ENCODE results near the gene RABAC1.
"Not testable (repeated sequence)": the region's sequence is repeated elsewhere in the genome, so short reads cannot be mapped to it uniquely, and the experiment has no call there.

Gene RABAC1

DNA sequence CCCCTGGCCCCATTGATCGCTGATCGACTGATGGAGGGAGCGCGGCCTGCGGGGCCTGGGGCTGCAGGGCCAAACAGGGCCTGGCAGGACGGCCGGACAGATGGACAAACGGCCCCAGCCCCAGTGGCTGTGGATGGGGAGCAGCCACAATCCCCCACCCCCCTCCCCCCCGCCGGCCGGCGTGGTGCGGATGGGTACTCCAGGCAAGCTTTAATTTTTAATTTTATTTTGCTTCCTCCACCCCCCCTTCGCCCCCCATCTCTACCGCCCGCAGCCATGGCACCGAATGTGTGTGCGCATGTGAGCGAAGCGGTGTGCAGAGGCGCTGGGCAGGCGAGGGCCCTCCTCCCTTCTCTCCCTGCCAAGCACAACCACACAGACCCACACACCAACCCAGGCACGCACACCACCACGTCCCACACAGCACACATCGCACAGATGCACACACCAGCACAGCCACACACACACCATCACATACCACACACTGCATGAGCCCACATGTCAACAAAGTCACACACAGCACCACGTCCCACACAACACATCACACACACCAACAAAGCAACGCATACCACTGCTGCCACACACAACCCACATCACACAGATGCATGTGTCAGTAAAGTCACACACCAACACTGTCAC lies 43.2 kb downstream of the RABAC1 start:
- no peak for DNase-seq (ENCODE audit: low read depth)

DNA sequence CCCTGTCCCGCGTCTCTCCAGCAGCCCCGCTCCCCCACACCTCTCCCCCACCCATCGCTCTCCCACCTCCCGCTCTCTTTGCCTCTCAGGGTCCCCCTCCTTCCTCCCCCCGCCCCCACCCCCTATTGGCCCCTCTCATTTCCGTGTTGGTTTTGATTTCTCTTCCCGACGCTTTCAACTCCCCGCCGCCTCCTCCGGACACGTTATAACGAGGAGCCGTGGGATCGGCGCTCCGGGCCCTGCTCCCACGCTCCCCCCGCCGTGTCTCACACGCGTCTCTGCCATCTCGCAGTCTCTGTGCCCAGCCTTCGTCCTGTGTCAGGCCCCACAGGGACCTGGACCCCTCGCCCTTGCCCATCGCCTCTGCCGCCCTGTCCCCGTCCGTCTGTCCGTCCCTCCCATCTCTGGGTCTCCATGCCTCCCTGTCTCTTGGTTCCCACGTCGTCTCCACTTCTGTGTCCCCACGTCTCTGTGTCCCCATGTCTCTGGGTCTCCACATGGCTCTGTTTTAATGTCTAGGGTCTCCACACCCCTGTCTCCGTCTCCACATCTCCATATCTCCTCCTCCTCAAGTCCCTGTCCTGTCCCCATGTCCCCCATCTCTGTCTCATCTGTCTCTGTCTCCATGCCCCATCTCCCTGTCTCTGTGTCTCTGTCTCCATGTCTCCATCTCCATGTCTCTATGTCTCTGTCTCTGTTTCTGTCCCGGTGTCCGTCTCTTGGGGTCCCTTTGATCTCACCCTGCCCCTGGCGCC lies 43.9 kb downstream of the RABAC1 start:
- DNase-seq (ENCODE audit: low read depth), result no peak

DNA sequence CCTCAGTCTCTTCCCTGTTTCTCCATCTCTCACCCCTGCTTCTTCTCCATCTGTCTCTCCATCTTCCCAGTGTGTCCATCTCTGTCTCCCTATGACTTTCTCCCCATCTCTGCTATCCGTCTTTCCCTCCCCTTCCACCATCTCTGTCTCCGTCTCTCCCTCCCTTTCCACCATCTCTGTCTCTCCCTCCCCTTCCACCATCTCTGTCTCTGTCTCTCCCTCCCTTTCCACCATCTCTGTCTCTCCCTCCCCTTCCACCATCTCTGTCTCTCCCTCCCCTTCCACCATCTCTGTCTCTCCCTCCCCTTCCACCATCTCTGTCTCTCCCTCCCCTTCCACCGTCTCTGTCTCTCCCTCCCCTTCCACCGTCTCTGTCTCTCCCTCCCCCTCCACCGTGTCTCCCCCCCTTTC lies 44.7 kb downstream of the RABAC1 start:
- not testable (repeated sequence) for DNase-seq (ENCODE audit: low read depth)

DNA sequence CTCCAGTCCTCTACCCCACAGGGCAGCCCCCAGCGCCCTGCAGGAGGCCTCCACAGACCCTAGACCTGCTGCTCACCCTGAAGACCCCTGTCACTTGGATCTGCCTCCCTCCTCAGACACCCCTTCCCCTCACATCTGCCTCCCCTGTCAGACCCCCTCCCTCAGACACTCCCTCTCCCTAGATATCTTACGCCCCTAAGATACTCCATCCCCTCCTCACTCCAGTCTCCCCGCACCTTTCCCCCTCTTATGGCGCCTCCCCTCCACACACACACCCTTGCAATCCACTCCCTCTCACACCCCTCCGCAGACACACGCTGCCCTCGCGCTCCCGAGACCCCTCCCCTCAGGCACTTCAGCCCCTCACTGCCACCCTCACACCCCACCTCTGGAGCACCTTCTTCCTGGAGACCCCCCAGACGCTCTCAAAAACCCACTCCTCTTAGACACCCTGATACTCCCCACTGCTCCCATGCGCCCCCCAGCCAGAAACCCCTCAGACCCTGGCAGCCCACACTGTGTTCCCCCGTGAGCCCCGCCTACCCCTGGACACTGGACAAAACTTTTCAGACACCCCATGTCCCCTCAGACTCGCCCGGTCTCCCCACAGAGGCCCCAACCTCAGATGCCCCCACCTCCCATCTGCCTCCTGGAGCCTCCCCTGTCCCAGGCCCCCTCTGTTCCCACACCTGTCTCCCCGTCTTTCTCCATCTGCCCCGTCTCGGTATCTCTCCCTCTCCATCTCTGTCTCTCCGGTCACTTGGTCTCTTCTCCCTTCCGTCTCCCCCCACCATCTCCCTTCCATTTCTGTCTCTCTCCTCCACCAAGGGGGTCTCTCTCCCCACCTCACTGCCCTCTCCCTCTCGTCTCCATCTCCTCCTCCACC lies 45.3 kb downstream of the RABAC1 start:
- no peak for DNase-seq (ENCODE audit: low read depth)

DNA sequence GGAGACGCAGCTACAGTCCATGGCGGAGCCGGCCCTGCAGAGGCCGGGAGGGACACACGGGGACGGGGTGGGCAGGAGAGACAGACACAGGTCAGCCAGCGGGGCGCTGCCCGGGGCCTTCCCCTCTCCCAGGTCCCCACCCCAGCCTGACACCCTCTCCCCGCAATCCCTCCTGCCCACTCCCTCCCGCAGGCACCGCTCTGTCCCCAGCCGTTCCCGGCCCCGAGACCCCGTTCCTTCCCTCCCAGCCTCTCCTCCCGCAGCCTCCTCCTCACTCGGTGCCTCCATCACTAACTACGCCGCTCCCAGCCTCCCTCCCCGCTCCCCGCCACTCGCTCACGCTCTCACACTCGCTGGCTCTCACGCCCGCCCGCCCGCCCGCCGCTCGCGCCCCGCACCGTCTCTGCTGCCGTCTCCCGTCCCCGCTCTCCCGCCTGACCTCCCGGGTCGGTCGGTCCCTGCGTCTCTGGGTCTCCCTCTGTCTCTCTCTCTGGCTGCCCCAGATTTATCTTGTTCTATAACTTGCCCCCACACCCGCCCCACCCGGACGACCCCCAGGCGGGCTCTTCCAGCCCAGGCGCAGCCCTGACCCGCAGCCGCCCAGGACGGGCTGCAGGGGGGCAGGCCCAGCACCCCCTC lies 46.1 kb downstream of the RABAC1 start:
- no peak for DNase-seq (ENCODE audit: low read depth)

DNA sequence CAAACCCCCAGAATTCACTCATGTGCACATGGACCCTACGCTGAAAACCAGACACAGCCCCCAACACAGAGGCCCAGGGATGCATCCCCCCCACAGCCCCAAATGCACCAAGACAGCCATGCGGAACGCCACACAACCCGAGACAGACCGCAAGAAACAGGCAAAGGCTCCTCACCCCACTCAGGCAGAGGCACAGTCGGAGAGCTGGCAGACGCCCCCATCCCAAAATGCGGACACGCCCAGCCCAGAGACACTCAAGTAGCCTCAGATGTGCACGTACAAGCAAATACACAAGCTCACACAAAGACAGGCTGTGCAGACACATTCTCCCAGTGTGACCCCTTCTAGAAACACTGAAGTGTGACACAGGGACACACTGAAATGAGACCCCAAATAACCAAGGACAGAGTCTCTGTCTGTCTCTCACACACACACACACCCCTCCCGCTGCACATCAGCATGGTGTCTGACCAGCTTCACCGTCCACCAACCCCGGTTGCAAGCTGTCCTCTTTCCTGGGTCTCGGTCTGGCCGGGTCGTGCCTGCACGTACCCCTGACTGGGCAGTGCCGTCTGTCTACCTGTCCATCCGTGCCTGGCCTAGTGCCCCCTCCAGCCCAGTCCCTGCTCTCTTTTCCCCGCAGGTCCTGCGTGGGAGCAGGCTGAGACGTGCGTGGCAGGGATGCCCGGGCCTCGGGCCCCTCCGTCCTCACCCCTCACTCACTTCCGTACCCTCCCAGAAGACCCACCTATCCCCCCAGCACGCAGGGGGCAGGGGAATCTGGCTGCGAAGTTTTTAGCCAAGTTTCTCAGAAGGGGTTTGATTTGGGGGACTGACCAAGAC lies 47.0 kb downstream of the RABAC1 start:
- DNase-seq (ENCODE audit: low read depth), result no peak

DNA sequence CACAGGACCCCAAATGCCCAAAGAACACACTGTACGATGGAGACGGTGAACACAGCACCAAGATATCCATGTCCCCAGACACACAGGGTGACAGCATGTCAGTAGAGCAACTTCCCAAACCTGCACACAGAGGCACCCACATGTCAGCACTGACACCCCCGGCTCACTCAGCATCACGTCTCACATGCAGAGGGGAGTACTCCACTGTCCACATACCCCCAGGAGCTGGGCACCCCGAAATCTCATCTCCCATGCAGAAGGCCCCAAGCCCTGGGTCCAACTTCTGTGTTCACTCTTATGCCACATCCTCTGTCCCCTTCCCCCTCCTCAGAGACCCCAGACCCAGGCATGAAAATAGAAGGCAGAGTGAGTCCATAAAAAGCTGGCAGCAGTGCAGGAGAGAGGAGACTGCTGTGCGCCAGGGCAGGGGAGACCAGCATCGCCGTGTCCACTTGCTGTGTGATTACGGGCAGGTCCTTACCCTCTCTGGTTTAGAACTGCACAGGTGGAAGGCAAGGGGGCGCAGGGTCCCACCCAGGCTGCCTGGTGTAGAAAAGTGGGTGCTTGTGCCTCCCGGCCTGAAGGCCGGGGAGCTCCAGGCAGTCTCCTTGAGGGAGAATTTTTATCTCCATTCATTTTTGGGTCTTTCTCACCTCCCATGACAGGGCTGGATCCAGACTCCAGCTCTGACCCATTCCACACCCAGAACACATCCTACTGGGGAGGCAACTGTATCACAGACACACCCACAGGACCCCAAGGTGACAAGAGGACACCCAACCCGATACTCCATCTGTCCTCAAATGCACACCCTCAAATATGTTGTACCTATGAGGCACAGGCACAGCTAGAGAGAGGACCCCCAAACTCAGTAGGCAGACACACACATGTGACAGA lies 47.9 kb downstream of the RABAC1 start:
- no peak for DNase-seq (ENCODE audit: low read depth)

DNA sequence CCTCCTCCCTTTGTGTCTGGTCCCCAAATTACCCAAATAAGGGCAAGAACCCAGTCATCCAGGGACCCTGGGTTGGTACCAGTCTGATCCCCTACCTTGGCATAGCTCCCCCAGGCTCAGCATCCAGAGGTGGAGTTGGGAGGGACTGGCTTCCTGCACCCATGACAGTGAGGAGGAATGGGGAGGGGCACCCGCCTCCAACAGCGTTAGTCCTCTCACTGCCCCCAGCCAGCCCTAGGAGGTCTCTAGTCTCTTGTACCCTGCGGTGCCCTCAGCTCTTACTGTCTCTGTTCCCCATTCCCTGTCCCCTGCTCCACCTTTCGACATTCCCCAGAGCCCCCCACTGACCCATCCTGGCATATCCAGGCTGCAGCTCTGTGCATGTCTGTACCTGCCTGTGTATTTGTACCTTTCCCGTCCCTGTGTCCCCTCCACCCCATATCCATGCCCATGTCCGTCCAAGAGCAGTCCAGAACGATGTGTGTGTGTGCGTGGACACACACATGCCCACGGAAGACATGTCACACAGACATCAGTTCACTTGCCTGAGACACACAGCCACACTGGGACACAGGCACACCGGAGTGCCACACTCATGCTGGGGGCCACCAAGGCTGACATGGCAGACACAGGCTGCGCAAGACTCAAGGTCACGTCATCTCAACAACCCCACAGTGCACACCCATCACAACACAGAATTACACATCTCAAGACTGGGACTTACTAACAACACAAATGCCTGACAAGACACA lies 48.7 kb downstream of the RABAC1 start:
- no peak for DNase-seq (ENCODE audit: low read depth)

DNA sequence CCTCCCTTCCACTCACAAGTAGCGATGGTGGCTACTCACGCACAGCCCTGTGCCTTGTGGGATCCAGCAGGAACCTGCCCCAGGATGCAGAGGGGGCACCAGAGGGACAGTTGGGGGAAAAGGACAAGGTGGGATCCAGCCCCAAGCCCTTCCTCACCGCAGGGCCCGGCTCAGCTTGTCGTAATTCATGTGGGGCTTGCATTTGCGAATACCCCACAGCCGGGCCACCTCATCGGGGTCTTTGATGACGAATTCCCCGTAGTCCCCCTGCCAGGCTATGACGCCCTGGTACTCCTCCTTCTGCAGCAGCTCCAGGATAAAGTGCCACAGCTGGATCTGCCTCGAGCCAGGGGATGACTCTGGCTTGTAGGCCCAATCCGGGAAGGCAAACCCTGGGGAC lies 49.4 kb downstream of the RABAC1 start:
- DNase-seq (ENCODE audit: low read depth), result no peak

DNA sequence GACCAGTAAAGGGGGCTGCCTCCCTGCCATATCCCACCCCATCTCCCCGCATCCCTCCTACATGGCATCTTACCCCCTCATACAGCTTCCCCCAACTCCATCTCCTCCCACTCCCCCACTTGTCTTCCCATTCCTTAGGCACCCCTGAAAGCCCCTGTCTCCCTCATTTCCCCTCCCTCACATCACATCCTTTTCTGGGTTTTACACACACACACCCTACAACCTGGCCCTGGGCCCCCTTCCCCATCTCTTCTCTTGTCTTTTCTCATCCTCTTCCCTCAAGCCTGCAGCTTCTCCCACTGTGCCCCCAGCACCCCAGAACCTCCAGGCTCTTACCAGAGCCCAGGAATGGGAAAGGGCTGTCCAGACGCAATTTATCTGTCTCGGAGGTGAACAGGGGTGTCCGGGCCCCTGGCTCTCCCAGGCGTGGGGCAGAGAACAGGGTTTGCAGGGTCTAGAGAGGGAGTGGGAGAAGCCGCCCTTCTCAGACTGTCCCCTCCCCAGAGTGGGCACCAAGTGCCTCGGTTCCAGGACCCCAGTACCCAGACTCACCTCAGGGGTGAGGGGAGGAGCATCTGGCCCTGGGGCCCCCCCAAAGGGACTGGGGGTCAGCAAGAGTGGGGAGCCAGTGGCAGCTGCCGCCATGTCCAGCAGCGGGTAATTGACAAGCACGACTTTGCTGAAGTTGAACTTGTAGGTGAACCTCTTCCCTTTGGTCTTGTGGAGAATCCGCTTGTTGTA lies 50.2 kb downstream of the RABAC1 start:
- no peak for DNase-seq (ENCODE audit: low read depth)

DNA sequence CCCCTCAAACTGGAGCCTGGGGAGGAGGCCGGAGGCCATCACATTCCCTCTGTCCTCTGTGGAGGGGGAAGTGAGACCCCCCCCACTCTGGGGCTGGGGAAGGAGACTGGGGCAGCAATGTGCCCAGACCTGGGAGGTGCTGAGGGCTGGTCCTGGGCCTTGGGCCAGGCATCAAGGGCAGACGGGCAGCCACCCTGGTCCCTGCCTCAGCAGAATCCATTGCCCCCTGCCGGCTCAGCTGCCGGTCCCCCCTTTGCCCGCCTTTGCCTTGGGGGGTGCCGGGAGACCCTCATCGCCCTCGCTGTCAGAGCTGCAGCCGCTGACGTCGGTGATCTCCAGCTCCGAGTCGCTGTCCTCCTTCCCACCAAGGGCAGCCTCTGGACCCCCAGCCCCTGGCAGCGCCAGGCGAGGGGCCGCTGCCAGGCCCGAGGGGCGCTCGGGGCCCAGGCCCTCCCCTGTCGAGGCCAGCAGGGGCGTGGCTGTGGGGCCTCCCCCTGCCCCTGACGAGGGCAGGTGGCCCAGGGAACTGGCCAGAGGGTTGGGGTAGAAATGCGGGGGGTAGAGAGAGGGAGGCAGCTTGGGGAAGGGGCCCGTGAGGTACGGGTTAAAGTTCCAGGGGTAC lies 51.0 kb downstream of the RABAC1 start:
- no peak for DNase-seq (ENCODE audit: low read depth)

DNA sequence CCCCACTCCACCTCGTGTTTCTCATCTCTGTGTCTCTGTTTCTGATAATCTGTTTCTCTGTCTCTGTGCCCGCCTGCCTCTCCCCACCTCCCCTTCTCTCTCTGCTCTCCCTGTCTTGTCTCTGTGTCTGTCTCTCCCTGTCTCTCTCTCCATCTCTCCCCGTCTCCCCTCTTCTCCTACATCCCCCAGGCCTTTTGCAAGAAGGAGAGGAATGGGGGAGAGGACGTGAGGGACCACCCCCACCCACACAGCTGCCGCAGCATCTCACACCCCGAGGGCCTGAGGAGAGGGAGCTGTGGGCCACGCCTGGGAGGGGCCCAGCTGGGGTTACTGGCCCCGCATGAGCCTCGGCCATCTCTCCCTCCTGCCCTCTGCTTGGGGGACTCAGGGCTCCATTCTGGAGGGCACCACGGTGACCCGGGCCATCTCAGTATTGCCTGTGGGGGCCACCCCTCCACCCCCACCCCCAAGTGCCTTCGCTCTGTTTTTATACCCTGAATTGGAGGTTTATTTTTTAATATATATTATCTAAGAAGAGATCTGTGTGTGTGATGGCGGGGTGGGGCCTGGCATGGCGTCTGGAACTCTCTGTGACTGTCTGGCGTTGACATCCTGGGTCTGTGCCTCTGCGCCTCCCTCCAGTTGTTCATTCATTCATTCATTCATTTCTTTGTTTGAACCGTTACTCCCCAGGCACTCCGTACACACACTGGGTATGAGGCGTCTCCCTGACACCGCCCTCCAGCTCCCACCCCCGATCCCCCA lies 52.0 kb downstream of the RABAC1 start:
- DNase-seq (ENCODE audit: low read depth), result no peak
